Measurements from ENCODE around the gene LRRIQ1.

LRRIQ1 gene, protein sequence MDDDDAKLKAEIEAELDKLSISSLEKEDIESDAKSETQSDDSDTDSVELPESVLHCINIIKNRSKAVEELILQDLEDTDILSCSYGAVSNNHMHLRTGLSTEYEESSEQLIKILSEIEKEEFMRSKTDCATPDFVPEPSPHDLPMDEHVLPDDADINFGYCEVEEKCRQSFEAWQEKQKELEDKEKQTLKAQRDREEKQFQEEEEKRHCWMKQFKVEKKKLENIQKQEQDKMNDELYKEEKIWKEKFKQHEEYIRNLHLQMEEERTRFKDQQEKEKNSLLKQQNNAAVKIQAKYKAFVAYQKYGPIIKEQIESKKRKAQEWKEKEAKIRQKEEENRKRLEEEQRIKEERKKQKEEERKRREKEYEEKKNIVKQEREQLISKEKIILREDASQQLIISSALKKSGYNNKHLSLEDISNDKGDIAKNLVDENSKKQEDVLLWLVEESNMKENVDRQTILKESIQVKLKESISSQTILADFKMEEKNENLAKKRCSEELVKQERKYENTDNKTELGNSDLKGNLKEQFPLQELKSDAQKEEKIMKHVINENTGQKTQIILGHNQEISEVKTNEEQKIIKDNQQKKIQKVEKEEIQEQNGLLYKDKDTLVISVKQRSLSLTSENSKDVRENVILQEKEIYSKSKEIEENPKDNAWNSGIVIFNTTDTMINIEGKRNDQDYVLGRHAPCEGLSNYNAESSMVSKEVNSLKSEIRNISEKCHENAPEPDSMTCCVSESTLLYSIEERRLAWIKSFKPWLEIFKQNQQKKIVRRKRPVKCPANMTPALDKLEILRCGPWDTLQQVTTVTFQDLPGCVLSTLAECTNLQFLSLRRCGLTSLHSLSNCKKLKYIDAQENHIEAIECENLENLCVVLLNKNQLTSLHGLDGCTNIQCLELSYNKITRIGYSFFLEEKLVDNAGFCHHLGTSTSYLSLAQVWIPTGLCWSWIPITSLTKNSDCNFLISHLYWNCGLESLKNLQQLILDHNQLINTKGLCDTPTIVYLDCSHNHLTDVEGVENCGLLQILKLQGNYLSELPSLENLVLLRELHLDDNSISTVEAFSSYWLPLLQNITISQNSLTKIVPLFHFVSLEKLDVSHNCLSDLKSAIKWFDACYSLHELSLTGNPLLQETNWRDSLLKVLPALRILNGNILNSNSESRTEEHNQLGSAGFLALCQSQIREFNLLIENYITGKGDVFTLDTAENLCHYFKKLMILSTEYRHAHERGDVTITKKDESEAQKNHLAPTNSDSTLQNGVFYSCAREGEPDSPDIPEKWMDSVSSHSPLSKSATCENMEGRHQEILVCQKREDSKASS (N-terminal part only)

DNA sequence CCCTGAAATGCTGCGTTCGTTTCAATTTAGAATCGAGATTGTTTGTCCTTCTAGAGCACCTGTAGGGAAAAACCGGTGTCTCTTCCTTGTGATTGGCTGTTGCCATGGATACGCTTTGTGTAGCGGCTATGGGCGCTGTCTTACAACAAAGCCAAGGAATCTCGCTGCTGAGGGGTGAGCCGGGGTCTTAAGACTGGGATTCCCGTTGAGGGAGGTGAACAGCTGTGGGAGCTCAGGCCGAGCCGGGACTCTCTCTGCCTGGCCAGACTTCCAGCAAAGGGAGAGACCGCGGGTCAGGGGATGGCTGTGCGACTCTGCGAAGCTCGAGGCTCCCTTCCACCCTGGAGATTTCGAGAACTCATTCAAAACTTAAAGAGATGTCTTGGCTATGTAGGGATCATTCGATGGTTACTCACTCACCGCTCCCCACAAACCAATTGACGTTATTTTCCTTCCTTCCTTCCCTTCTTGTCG is at the start of gene LRRIQ1, which contains the start of gene TSPAN19:
TSS of gene LRRIQ1 (plus strand) at position 118 of the 474 bp plus-strand sequence. CDS start 1,826 bp downstream, outside the sequence.
TSS of gene TSPAN19 (minus strand) at position 44 of the 474 bp plus-strand sequence. CDS start 6,331 bp downstream, outside the sequence.
- H3K9me3 ChIP-seq (ENCODE audit: control insufficient read depth in 2 of 2, low read length in 2 of 2), result no peaks in the 10 kb centered on the region
- no peak within 1 kb of the TSS for H3K9ac ChIP-seq (ENCODE audit: low read depth in 1 of 2, low read length in 2 of 2)
- H3K27ac ChIP-seq (ENCODE audit: low read depth in 2 of 2, low read length in 2 of 2), result no peak within 1 kb of the TSS
- H3K4me1 ChIP-seq (ENCODE audit: control insufficient read depth in 2 of 2, insufficient read depth in 2 of 2, low read length in 2 of 2), result no peaks in the 10 kb centered on the region
- H3K36me3 ChIP-seq (ENCODE audit: control insufficient read depth in 2 of 2, insufficient read depth in 2 of 2, low read length in 2 of 2), result no peaks in the 10 kb centered on the region
- no peaks in the 10 kb centered on the region for H3K27me3 ChIP-seq (ENCODE audit: control insufficient read depth in 2 of 2, insufficient read depth in 2 of 2, low read length in 2 of 2)
- peak within 1 kb of the TSS; percentile 59 to 70 for H3K4me3 ChIP-seq (ENCODE audit: low read length in 2 of 2)

DNA sequence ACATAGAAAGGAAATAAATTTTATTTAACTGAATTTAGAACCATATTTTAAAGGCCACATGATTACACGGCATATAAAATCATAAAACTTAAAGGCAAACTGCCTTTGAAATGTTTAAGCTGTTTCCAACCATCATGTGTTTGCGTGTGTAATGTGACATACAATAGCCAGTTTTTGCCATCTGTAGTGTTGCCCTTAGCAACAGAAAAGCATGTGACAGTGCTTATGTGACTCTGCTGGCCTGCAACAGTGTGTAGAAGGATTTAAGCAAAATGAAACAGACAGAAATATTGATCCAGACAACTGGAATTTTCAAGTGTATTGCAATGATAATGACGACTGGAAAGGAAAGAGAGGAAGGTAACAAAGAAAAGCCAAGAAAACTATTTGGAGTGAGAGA is 49.6 kb upstream of the LRRIQ1 start:
- Histone ChIP-seq H3K27me3 (ENCODE audit: control insufficient read depth in 2 of 2, insufficient read depth in 2 of 2, low read length in 2 of 2) (no peaks in the 10 kb centered on the region), H3K36me3 (ENCODE audit: control insufficient read depth in 2 of 2, insufficient read depth in 2 of 2, low read length in 2 of 2) (no peaks in the 10 kb centered on the region), H3K9ac (ENCODE audit: low read depth in 1 of 2, low read length in 2 of 2) (no peak overlapping the region), H3K9me3 (ENCODE audit: control insufficient read depth in 2 of 2, low read length in 2 of 2) (no peaks in the 10 kb centered on the region), H3K4me3 (ENCODE audit: low read length in 2 of 2) (no peak overlapping the region), H3K27ac (ENCODE audit: low read depth in 2 of 2, low read length in 2 of 2) (no peak overlapping the region), H3K4me1 (ENCODE audit: control insufficient read depth in 2 of 2, insufficient read depth in 2 of 2, low read length in 2 of 2) (no peaks in the 10 kb centered on the region)

DNA sequence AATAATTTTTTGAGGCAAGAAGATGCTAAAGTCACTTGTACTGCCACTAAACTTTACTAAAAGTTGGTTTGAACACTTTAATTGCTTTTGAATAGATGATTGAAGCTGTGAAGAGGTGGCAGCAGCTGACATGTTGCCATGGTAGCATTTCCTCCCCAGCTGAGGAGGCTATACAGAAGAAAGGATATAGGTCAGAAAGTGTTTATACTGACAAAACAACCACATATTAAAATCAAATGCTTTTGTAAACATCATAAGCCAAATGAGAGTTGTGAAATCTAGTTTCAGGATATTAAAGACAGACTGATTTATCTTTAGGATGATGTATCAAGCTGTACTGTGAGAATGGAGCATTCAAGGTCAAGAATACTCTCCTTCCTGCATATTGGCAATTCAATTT is 41.7 kb upstream of the LRRIQ1 start:
- H3K9me3 ChIP-seq (ENCODE audit: control insufficient read depth in 2 of 2, low read length in 2 of 2), result no peaks in the 10 kb centered on the region
- H3K9ac ChIP-seq (ENCODE audit: low read depth in 1 of 2, low read length in 2 of 2), result no peak overlapping the region
- no peaks in the 10 kb centered on the region for H3K36me3 ChIP-seq (ENCODE audit: control insufficient read depth in 2 of 2, insufficient read depth in 2 of 2, low read length in 2 of 2)
- H3K4me3 ChIP-seq (ENCODE audit: low read length in 2 of 2), result no peak overlapping the region
- H3K27ac ChIP-seq (ENCODE audit: low read depth in 2 of 2, low read length in 2 of 2), result no peak overlapping the region
- H3K4me1 ChIP-seq (ENCODE audit: control insufficient read depth in 2 of 2, insufficient read depth in 2 of 2, low read length in 2 of 2), result peaks cover 0 to 4% of the 10 kb centered on the region in 2 donors
- H3K27me3 ChIP-seq (ENCODE audit: control insufficient read depth in 2 of 2, insufficient read depth in 2 of 2, low read length in 2 of 2), result no peaks in the 10 kb centered on the region

DNA sequence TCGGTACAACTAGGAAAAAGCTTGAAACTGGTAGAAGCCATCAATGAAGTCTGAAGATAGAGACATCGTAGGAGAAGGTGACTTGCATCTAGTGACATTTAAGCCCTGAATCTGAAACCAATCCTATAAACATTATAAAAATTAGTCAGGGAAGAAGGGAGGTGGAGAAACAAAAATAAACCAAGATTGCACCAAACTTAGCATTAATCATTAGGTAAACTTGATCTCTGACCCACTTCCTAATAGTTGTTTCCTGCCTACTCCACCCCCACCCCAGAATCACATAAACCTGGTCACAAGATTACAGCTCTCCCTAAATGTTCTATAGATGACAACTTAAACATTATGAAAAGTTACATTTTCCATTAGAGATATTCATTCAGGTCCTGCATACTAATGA is 40.5 kb upstream of the LRRIQ1 start:
- no peaks in the 10 kb centered on the region for H3K36me3 ChIP-seq (ENCODE audit: control insufficient read depth in 2 of 2, insufficient read depth in 2 of 2, low read length in 2 of 2)
- no peaks in the 10 kb centered on the region for H3K9me3 ChIP-seq (ENCODE audit: control insufficient read depth in 2 of 2, low read length in 2 of 2)
- peaks cover 0 to 4% of the 10 kb centered on the region in 2 donors for H3K4me1 ChIP-seq (ENCODE audit: control insufficient read depth in 2 of 2, insufficient read depth in 2 of 2, low read length in 2 of 2)
- no peak overlapping the region for H3K4me3 ChIP-seq (ENCODE audit: low read length in 2 of 2)
- H3K9ac ChIP-seq (ENCODE audit: low read depth in 1 of 2, low read length in 2 of 2), result no peak overlapping the region
- H3K27me3 ChIP-seq (ENCODE audit: control insufficient read depth in 2 of 2, insufficient read depth in 2 of 2, low read length in 2 of 2), result no peaks in the 10 kb centered on the region
- H3K27ac ChIP-seq (ENCODE audit: low read depth in 2 of 2, low read length in 2 of 2), result no peak overlapping the region

DNA sequence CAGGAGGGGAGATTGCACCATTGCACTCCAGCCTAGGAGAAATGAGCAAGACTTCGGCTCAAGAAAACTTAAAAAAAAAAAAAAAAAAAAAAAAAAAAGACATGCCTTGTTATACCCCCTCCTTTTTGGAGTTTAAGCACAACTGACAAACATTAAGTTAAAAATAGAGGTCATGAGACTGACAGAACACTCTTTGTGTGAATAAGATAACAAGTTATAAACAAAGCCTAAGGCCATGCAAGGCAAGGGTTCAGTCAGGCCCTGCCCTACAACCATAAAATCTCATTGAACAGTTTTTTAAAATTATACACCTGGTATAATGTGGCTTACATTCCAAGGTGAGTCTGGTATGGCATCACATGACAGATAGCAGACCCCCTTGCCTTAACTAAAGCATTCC is 39.4 kb upstream of the LRRIQ1 start:
- Histone ChIP-seq H3K4me3 (ENCODE audit: low read length in 2 of 2) (no peak overlapping the region), H3K9ac (ENCODE audit: low read depth in 1 of 2, low read length in 2 of 2) (no peak overlapping the region), H3K9me3 (ENCODE audit: control insufficient read depth in 2 of 2, low read length in 2 of 2) (no peaks in the 10 kb centered on the region), H3K36me3 (ENCODE audit: control insufficient read depth in 2 of 2, insufficient read depth in 2 of 2, low read length in 2 of 2) (no peaks in the 10 kb centered on the region), H3K27me3 (ENCODE audit: control insufficient read depth in 2 of 2, insufficient read depth in 2 of 2, low read length in 2 of 2) (no peaks in the 10 kb centered on the region), H3K4me1 (ENCODE audit: control insufficient read depth in 2 of 2, insufficient read depth in 2 of 2, low read length in 2 of 2) (peaks cover 0 to 4% of the 10 kb centered on the region in 2 donors), H3K27ac (ENCODE audit: low read depth in 2 of 2, low read length in 2 of 2) (no peak overlapping the region)

DNA sequence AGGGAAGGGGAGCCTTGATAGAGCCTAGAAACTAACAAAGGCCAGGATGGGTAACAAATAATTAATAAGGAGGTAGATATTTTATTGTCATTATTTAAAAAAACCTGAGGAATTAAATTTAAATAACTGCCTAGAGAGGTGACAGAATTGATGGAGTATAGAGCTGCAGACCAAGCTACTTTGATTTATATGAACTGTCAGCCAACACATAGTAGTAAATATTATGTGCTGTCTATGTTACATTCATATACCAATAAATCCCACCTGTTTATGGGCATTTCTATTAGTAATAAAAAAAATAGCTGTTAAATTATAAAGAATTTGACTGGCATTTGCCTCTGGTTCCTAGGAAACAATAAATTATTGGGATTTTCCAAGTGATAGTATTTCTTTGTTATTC is 37.8 kb upstream of the LRRIQ1 start:
- no peaks in the 10 kb centered on the region for H3K9me3 ChIP-seq (ENCODE audit: control insufficient read depth in 2 of 2, low read length in 2 of 2)
- H3K9ac ChIP-seq (ENCODE audit: low read depth in 1 of 2, low read length in 2 of 2), result no peak overlapping the region
- no peaks in the 10 kb centered on the region for H3K27me3 ChIP-seq (ENCODE audit: control insufficient read depth in 2 of 2, insufficient read depth in 2 of 2, low read length in 2 of 2)
- H3K27ac ChIP-seq (ENCODE audit: low read depth in 2 of 2, low read length in 2 of 2), result no peak overlapping the region
- peaks cover 0 to 4% of the 10 kb centered on the region in 2 donors for H3K4me1 ChIP-seq (ENCODE audit: control insufficient read depth in 2 of 2, insufficient read depth in 2 of 2, low read length in 2 of 2)
- no peaks in the 10 kb centered on the region for H3K36me3 ChIP-seq (ENCODE audit: control insufficient read depth in 2 of 2, insufficient read depth in 2 of 2, low read length in 2 of 2)
- H3K4me3 ChIP-seq (ENCODE audit: low read length in 2 of 2), result no peak overlapping the region

DNA sequence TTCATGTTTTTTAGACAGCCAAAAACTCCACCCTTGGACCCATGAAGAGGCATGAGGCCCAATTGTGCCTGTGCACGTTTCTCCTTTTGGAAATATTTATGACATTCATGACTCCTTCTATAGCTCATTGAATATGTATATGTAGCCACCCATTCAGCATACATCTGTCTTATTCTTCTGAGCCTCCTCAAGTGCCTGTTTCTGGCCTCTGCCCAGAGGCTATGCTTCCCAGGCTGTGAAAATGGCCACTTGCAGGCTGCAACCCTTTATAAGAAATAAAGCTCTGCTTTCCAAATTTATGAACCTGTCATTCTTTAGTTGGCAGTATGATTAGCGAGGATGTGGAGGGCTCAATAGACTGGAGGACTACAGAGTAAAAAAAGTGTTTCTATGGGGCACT is 35.4 kb upstream of the LRRIQ1 start:
- H3K9me3 ChIP-seq (ENCODE audit: control insufficient read depth in 2 of 2, low read length in 2 of 2), result no peaks in the 10 kb centered on the region
- H3K9ac ChIP-seq (ENCODE audit: low read depth in 1 of 2, low read length in 2 of 2), result no peak overlapping the region
- H3K27ac ChIP-seq (ENCODE audit: low read depth in 2 of 2, low read length in 2 of 2), result no peak overlapping the region
- peaks cover 0 to 4% of the 10 kb centered on the region in 2 donors for H3K4me1 ChIP-seq (ENCODE audit: control insufficient read depth in 2 of 2, insufficient read depth in 2 of 2, low read length in 2 of 2)
- no peaks in the 10 kb centered on the region for H3K27me3 ChIP-seq (ENCODE audit: control insufficient read depth in 2 of 2, insufficient read depth in 2 of 2, low read length in 2 of 2)
- no peak overlapping the region for H3K4me3 ChIP-seq (ENCODE audit: low read length in 2 of 2)
- H3K36me3 ChIP-seq (ENCODE audit: control insufficient read depth in 2 of 2, insufficient read depth in 2 of 2, low read length in 2 of 2), result no peaks in the 10 kb centered on the region

DNA sequence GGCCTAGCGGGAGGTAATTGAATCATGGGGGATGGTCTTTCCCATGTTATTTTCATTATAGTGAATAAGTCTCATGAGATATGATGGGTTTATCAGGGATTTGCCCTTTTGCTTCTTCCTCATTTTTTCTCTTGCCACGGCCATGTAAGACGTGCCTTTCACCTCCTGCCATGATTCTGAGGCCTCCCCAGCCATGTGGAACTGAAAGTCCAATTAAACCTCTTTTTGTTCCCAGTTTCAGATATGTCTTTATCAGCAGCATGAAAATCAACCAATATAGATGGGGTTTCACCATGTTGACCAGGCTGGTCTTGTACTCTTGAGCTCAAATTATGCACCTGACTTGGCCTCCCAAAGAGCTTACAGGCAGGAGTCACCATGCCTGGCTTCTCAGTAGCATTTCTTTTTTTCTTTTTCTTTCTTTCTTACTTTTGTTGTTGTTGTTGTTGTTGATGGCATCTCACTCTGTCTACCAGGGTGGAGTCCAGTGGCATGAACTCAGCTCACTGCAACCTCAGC is 33.3 kb upstream of the LRRIQ1 start:
- Histone ChIP-seq H3K36me3 (ENCODE audit: control insufficient read depth in 2 of 2, insufficient read depth in 2 of 2, low read length in 2 of 2) (no peaks in the 10 kb centered on the region), H3K4me1 (ENCODE audit: control insufficient read depth in 2 of 2, insufficient read depth in 2 of 2, low read length in 2 of 2) (no peaks in the 10 kb centered on the region), H3K9me3 (ENCODE audit: control insufficient read depth in 2 of 2, low read length in 2 of 2) (no peaks in the 10 kb centered on the region), H3K9ac (ENCODE audit: low read depth in 1 of 2, low read length in 2 of 2) (no peak overlapping the region), H3K27me3 (ENCODE audit: control insufficient read depth in 2 of 2, insufficient read depth in 2 of 2, low read length in 2 of 2) (no peaks in the 10 kb centered on the region), H3K27ac (ENCODE audit: low read depth in 2 of 2, low read length in 2 of 2) (no peak overlapping the region), H3K4me3 (ENCODE audit: low read length in 2 of 2) (no peak overlapping the region)

DNA sequence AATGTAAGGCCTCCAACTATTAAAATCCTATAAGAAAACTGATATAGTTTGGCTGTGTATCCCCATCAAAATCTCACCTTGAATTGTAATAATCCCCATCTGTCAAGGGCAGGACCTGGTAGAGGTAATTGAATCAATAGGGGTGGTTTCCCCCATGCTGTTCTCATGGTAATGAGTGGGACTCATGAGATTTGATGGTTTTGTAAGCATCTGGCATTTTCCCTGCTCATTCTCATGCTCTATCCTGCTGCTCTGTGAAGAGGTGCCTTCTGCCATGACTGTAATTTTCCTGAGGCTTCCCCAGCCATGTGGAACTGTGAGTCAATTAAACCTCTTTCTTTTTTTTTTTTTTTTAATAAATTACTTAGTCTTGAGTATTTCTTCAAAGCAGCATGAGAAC is 31.9 kb upstream of the LRRIQ1 start:
- no peak overlapping the region for H3K9ac ChIP-seq (ENCODE audit: low read depth in 1 of 2, low read length in 2 of 2)
- no peak overlapping the region for H3K4me3 ChIP-seq (ENCODE audit: low read length in 2 of 2)
- no peaks in the 10 kb centered on the region for H3K36me3 ChIP-seq (ENCODE audit: control insufficient read depth in 2 of 2, insufficient read depth in 2 of 2, low read length in 2 of 2)
- H3K27me3 ChIP-seq (ENCODE audit: control insufficient read depth in 2 of 2, insufficient read depth in 2 of 2, low read length in 2 of 2), result no peaks in the 10 kb centered on the region
- H3K27ac ChIP-seq (ENCODE audit: low read depth in 2 of 2, low read length in 2 of 2), result no peak overlapping the region
- H3K4me1 ChIP-seq (ENCODE audit: control insufficient read depth in 2 of 2, insufficient read depth in 2 of 2, low read length in 2 of 2), result no peaks in the 10 kb centered on the region
- H3K9me3 ChIP-seq (ENCODE audit: control insufficient read depth in 2 of 2, low read length in 2 of 2), result no peaks in the 10 kb centered on the region

Measured in mucosa of rectum (tissue), 2 donors.